RPMI8226 (cell line): ENCODE results near the gene POC1A.

Experiments
- DNase-seq: peaks from one replicate; pipeline ENCODE4 v3.0.0-alpha.2; 2015

Gene POC1A

DNA sequence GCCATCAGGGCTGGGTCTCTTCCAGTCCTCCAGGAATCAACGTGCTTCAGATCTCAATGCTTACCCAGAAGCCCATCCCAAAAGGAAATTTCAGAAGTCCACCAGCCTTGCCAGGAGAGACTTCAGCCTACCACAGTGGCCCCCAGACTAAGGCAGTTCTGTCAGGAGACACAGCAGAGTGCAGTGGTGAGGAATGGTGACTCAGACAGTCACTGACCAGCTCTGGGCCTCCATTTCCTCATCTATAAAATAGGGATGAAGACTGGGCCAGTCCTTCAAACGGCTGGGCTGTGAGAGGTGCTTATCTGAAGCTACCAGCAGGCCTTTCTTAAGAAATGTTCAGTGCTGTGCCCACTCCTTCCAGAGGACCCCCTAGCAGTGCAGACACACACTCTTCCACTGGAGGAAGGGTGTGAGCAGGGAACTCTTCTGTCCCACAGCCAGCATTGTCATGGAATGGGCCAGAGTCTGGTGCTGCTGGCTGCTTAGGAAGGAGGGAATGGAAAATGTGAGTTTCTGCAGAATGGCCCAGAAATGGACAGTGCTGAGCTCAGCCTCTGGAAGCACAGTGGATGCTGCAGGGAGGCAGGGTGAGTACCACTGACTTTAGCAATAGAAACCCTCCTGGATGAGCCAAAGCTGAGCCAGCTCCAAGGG is 56.2 kb downstream of the POC1A start:
- no peak for DNase-seq

DNA sequence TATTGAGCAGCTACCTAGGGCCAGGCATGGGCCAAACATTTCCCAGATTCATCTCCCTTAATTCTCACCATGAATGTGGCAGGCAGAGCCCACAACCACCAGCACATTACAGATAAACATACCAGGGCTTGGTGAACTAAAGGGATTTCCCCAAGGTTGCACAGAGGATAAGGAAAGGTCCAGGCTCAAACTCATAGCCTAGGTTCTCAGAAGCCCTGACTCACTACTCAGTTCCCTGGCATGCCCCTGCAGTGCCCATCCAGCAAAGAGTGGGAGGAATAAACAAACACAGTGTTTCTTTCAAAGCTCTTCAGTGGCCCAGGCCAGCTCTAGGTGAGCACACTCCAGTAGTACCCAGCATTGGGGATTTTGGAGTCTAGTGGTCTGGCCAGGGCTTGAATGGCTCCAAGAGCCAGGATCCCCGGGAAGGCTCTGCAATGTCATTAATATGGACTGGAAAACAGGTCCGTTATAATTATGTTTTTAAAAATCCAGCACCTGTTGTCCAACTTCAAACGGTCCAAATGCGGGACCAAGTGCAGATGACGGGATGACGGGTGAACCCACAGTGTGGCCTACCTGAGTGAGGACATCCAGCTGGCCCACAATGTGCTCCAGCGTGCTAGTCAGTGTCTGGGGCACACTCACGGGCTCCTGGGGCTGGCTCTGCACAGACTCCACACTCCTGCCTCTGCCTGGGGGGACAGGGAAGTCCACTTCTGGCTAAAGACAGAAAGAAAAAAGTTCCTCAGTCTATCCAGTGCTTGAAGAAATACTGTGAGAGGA is 58.0 kb downstream of the POC1A start:
- DNase-seq = no peak

DNA sequence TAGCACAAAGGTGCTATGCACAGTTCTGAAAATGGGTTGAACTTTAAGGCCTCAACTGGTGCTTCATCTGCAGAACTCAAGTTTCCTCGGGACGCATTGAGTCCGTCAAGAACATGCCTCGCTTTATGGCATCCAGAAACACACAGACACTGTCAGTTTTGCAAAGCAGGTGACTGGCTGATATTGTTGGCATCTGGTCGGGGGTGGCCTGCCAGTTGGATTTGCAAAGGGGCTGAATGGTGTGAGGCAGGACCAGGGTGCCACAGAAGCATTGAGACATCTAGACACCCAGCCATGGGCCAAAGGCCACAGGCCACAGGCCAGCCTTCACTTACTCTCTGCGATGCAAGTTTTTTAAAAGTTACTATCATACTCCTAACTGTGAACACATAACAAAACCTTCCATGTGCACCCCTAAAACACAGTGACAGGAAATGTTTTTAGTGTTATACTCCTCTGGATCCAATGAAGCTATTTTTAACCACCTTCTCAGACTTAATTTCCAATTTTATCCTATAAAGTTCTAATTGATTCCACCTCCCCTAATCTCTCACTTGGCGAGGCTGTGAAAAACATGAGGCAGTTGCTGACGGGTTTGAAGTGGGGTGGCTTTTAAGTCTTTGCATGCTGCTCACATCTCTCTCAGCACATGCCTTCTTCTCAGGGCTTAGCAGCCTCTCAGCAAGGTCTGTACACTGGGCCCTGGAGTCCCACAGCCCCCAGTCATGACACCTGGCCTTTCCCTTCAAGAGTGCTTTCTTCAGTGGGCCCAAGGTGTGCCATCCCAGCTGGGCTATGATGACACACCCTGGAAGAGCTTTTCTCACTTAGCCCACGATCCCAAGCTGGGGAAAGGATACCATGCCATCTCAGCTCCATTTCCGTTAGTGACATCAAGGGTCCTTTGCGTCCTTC is 59.4 kb downstream of the POC1A start:
- DNase-seq = no peak

DNA sequence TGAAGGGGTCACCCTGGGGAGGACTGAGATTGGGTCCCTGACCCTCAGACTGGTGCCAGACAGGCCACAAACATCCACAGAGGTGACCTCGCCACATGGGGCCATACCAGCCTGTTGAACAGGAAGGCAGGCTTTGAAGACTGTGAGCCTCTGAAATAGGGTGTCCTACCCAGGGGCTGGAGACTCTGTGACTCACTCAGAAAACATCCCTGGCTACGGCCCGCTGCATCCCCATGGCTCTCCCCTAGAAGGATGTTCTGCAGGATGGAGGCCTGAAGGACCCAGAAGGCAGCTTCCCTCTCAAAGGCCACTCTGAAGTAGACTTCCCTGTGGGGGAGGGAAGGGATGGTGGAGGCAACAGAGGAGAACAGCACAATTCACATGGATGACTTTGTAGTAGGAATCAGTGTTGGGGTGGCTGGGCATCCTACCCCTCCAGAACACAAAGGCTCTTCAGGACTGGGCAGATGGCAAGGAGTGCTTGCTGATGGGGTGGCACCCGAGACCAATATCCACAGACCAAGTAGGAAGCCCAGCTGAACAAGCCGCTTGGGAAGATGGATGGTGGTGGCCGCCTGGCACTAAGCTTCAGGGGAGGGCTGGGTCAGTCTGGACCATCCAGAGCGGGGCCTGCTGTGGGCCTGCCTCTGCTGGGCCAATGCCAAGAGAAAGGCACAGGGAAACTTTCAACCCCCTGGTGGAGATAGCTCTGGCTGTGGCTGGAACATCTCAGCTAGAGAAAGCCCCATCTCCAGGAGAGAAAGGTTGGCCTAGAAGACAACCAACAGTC is 60.3 kb downstream of the POC1A start:
- DNase-seq = no peak

DNA sequence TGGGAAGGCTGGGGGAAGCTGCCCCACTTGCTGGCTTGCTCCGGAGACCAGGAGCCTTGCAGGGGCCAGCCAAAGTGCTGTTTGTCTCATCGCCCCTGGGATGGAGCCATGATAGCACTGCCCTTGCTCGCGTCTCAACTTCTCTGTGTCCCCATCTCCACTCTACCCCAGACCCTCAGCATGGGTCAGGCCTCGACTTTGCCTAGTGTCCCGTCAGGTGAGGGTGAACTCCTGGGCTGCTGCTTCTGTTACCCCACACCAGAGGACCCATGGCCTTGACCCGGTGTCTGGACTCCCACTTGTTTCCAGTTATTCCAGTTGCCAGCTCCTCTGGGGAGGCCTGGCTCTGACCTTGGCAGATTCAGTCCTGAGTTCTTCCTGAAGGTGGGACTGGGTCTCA is 61.3 kb downstream of the POC1A start:
- DNase-seq = no peak

DNA sequence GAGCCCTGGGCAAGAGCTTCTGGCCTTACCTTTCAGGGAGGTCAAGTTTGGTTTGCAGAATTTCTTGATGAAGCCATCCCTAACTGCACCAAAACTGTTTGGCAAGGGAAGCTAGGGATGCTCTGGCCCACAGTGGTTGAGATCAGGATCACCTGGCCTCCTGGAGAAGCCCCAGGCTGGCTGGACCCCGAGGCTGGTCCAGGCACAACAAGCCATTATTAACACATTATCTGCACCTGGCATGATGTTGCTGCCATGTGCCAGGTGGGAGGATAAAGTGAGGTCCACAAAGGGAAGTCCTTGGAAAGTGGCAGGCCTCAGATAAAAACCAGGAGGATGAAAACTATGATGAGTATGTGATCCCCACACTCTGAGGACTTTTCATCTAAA is 62.0 kb downstream of the POC1A start:
- no peak for DNase-seq

DNA sequence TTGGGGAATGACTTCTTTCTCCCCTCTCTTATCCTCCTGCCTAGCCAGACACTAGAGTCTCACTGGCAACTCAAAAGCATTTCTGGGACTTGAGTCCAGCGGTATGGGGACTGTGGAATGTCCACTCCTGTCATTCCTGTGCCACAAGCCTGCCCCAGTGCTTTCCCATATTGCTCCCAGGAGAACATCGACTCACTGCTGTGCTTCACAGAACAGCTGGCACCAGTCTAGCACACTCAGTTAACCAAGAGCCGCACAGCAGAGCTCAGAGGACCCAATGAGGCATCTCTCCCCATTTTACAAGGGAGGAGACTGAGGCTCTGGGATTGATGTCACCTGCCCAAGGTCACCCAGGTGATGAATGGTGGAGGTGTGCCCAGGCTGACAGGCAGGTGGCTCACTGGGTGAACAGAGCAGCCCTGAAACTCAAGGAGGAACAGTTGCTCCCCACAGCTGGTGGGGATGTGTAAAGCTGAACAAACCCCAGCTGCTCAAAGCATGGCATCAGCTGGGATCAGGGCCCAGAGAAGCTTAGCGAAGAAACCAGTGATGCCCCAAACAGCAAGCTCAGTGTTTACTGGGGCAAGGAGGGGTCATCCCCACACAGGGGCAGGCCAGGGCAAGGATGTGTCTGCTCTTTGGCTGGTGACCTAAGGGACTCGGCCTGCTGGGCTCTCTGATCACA is 62.5 kb downstream of the POC1A start:
- DNase-seq = no peak

DNA sequence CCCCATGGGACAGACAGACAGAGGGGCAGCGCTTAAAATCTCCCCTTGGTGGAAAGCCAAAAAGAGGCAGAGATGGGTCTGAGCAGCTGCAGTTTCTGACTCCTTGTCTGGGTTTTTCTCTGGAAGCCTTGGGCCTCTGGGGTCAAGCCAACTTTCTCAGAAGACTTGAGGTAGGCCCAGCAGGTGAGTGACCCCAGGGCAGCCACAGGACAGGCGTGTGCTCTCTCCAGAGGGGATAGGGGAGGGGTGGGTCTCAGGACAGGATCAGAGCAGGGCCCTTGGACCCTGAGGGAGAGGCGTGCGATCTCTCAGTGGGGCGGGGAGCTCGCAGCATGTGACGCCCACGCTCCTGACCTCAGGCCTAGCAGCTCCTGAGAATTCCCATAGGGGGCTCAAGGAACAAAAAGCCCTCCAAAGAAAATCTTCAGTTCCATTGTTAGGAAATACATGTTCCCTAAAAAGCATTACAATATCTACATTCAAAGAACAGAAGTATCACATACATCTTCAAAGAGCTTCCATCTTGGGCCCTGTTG is 63.2 kb downstream of the POC1A start:
- no peak for DNase-seq

DNA sequence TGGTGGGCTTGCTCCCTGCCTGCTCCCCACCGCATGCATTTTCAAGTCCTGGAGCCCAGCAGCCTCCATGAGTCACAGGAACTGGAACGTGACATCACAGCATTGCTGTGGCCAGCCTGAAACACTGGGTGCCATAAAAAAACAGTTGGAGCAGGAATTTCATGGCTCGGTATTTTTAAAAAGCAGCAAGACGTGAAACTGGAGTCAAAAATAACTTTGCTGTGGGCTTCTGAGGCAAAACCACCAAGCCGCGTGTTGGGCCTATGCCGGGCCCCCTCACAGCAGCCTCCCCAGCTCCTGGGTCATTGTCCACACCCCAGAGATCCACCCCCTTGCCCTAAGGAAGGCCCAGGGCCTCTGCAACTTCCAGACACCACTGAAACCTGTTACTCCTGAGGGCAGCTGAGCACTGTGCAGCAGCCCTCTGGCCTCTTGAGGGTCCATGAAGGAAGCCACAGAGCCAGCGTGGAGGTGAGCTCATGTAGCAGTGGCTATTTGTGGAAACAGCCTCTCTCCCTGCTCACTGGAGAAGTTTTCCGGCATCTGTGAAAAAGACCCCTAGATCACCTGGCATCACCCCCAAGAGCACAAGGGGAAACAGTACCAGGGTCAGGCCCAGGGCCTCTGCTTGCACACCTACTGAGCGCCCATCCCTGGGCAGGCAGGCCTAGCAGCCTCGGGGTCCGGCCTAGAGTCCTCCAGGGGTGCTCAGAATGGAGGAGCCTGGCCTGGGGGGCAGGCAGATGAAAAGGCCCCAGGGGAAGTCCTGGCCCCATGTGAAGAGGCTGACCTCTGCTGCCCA is 63.9 kb downstream of the POC1A start:
- no peak for DNase-seq

DNA sequence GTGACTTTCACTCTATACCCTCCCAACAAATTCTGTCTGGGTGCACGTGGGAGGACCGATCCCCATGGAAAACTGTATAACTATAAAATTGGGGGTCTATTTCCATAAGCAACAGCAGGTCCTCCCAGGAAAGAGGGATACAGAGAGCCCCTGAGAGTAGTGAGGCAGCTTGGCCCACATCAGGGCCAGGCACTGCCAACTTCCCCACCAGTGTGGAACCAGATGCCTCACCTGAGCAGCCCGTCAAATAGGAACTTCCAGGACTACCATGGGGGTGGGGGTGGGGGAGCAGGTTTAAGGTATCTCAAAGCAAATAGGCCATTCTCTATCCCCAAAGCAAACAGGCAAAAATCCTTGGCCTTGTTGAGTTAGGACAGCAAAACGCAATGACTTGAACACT is 64.5 kb downstream of the POC1A start:
- DNase-seq = no peak

DNA sequence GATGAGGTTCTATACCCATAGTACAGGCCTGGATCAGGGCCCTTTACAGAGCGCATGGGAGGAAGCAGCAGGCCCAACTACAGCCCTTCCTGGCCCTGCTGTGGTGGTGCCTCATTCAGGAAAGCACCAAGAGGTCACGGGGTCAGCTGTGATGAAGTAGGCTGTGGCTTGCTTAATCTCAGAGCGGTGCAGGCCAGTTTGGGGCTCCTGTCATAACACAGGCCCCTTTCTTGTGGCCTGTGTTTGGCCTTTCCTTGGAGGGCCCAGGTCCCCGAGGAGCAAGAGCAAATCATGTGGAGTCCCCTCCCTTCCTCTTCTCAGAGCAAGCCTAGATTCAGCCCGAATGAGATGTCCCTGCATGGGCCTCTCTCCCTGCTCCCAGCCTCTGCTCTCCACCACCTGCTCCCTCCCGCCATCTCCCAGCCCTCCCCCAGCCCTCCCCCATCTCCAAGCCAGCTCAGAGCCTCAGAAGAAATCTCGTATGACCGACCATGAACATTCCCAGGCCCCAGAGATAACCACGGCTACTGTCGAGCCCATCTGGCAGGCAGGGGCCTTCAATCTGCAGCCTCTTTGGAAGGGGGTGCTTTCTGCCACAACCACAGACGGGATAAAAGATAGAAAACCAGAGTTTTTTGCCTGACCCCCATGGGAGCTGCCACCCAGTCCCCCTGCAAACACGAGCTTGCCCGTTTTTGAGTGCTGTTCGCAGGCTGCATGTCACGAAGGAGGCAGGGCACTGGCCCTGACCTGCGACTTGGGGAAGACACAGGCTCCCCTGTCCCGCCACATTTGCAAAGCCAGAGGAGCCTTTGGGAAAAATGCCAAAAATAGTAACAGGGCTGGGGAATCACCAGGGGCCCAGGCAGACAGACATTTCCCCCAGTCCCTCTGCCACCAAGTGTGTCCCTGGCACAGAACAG is 65.5 kb downstream of the POC1A start:
- no peak for DNase-seq

DNA sequence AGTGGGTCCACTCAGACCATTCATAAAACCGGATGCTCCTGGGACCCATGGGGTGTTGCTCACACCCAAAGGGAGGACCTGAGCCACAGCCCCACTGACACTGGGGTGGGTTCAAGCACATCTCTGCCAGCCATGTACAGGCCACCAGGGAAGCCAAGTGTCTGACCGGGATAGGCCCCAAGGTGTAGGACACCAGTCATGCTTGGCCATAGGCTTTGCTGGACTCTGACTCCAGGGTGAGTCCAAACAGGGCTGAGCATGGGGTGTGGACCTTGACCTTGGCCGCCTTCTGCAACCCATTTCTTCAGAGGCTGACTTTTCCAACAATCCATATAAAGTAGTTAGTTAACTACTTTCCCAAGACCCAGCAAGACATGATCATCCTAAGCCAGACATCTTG is 66.5 kb downstream of the POC1A start:
- DNase-seq = no peak

DNA sequence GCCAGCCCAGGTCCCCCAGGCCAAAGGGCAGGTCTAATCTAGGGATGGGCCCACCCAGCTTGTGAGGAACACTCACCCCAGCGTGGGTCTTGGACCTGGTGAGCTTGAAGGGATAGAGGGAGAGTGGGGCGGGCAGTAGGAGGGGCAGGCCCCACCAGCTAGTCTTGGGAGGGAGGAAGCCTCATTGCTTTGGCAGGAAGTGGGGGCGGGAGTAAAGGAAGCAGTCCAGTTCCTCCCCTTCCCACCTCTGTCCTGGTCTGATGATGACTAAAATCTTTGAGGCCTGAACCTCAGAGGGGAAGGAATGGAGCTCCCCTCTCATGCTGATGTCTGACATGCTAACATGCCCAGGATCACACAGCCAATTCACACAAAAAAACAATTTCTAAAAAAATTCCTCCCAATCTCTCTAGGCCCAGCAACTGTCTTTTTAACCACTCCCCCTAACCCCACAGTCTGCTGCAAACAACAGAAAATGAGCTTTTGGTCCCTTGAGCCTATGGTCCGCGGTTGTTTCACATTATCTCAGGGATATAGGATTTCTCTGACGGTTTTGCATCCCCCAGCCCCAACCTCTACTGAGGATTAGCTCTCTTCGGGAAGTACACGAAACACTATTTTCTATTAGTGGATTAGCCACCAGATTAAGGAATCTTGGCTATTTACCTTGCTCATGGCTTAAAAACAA is 67.1 kb downstream of the POC1A start:
- DNase-seq = no peak

DNA sequence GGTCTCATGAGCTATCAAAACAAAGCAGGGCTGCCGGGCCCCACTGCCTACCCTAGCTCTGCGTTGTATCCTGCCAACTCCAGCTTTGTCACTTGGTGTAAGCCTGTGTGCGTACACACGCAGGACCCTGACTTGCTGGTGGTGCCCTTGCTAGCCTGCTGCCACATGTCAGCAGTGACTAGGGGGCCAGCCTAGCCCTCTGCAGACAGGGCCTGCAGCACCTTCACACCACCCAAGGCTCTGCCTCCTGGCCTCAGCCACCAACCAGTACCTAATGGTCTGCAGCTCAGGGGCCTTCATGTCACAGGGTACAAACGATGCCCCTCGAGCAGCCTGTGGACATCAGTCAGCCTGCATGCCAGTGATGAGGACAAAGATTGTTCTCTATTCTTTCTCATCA is 67.8 kb downstream of the POC1A start:
- no peak for DNase-seq

DNA sequence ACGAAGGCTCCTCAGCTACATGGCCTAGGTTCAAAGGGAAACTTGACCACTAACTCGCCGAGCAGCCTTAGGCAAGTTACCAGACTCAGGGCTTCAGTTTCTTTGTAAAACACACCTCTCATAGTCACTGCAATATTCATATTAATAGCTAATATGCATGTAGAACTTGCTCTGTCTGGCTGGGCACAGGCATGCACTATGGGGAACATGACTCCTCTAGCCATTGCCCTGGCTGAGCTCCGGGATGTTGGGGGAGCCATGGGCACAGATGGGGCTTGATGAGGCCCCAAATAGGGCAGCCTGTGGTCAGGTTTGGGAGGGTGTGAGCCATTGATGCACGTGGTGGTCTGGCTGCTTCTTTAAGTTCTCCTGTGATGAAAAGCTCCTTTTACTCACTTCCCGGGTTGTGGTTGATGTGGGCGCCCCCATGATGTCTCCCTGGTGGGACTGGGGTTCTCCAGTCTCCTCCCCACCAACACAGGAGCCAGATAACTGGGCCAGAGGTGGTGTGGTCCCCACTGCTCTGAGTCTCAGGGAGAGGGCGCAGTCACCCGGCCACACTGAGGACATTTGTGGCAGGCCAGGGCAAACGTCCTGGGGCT is 68.4 kb downstream of the POC1A start:
- DNase-seq = no peak

DNA sequence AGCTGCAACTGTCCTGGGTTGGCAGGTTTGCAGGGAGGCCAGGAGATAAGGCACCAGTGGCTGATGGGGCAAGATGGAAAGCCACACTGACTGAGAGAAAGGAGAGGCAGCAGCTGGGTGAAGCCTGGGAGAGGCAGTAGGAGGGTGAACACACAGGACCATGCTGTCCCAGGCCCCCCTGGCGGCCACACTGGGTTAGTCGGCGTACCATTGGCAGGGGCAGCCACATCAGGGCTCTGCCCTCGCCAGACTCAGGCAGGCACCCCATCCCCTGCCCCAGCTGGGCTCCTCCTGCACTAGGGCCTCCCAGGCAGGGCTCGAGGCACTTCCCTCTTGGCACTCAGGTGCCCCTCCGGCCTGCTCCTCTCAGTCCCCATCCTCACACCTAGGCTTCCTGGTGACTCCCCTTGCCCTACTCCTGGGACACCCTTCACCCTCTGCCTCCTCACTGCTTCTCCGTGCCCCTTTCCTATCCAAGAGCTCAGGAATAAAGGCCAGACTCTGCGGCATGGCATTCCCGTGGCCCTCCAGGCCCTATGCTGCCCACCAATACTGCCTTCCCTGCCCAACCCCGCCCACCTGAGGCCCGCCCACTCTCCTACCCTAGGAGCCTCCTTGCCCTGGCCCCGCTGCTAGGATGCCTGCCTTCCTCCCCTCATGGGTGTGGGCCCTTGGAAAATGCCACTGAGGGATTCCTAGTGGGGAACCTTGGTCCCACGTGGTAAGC is 69.1 kb downstream of the POC1A start:
- DNase-seq = peak; percentile 31

DNA sequence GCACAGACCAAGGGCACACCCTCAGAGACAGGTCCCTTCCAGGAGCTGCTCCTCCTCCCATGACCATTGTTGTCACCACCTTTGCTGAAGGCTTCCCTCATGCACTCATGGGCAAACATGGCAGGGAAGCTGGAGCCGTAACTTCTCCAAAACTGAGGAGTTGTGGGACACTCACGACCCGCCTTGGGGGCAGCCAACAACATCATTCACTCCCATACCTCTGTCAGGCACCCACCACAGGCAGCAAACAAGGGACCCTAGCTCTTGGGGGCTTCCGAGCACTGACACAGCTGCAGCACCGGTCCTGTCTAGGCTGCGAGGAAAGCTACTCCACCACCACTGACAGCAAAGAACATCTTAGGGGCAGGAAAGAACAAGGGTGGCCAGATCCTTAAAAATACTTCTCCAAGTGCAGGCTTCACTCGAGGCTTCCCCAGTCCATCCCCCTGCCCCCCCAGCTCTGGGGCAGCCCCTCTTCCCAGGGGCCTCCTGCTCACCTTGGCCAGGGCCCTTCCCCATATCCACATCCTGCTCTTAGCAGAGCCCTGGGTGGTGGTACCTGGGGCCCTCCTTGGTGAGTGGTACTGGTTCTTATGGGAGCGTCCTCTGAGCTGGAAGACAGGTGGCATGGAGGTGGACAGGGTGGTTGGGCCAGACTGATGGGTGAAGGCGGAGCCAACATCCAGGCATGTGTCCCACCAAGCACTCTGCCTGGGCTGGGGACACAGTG is 69.8 kb downstream of the POC1A start:
- no peak for DNase-seq
